Stimulated activated CD4-positive, alpha-beta T cell treated with anti-CD3 and anti-CD28 coated beads, TNF-alpha, amount 100 ng/mL, for 48 hours (primary cell): ENCODE measurements around the gene MYO16.
"Not testable (repeated sequence)": the region's sequence is repeated elsewhere in the genome, so short reads cannot be mapped to it uniquely, and the experiment has no call there.

Source experiments
- DNase-seq, 3 donors: peaks; one replicate each; pipeline ENCODE4 v3.0.0-alpha.2; 2020; ENCODE audit warnings: low read depth in 3 of 3

Gene MYO16

GRCh38 chr13:108742701-108743451 lies 113.5 kb downstream of the MYO16 start:
- no peak for DNase-seq

DNA sequence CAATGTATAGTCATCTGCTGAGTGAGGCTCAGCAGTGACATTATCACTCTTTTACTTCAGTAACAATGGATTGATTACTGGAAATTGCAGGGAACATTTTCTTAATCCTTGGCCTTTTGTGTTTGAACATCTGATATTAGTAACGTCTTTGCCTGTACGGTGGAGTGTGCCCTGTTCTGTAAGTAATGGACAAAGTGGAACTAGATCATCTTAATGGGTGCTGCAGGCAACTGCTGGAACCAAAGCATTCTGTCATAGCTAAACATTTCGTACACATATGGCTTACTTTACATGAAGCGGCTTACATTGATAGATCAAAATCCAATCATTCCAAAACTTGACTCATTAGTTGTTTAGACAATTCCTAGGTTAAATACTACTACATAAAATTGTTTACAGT lies 114.1 kb downstream of the MYO16 start:
- no peak for DNase-seq

DNA sequence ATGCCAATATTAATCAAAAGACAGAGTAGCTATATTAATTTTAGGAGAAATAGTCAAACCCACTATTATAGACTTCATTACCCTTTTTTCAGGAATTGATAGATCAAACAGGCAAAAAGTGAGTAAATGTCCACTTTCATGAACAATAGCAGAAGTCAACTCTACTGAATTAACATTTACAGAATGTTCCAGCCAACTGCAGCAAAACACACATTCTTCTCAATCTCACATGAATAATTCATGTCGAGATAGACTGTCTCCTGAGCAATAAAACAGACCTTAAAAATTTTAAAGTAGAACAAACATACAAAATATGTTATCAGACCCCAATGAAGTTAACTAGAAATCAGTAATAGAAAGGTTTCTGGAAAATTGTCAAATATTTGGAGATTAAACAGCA lies 118.4 kb downstream of the MYO16 start:
- DNase-seq: no peak

DNA sequence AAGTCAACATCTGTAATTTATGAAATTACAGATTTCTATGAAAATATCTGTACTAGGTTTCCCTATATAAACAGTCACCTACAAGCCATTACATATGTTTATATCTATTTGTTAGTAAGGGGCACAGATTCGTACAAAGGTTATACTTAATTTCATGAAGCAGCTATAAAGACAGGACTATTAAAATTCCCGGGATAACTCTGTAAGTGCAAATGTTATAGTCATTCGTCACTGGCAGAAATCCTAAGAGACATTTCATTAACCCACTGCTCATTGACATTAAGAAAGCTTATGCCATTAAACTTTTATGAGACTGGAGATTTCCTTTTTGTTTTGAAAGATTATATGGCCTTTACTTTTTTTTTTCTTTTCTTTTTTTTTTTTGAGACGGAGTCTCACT lies 122.9 kb downstream of the MYO16 start:
- DNase-seq: no peak

GRCh38 chr13:108755083-108755482 lies 125.7 kb downstream of the MYO16 start:
- DNase-seq: no peak

GRCh38 chr13:108760129-108760528 lies 130.7 kb downstream of the MYO16 start:
- DNase-seq: no peak

DNA sequence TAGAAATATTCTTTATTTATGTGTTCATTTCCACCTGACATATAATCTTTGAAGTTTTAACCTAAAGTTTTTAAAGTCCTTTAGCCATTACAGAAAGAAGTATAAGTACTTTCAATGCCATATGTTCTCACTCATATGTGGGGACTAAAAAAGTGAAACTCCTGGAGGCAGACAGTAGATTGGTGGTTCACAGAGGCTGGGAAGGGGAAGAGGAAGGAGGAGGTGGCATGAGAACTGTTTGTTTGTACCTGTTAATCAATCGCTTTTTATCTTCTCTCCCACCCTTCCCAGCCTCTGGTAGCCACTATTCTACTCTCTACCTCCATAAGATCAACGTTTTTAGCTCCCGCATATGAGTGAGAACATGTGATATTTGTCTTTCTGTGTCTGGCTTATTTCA lies 131.1 kb downstream of the MYO16 start:
- DNase-seq: no peak

DNA sequence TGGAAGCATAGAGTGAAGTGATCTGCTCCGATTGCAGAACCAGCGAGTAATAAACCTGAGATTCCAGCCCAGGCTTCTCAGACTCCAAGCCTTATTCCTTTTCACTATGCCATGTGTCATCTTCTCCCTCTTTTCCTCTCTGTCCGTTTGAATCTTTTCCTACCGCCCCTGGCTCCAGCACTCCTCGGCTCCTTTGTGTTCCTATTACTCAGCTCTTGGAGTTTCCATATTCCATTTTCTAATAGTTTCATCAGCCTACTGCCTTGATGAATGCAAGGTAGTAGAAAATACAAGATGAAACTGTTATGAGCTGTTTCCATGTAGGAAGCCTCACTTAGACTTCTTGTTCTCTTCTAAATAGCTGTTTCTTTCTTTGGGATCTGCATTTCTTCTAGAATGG lies 138.6 kb downstream of the MYO16 start:
- DNase-seq: no peak

DNA sequence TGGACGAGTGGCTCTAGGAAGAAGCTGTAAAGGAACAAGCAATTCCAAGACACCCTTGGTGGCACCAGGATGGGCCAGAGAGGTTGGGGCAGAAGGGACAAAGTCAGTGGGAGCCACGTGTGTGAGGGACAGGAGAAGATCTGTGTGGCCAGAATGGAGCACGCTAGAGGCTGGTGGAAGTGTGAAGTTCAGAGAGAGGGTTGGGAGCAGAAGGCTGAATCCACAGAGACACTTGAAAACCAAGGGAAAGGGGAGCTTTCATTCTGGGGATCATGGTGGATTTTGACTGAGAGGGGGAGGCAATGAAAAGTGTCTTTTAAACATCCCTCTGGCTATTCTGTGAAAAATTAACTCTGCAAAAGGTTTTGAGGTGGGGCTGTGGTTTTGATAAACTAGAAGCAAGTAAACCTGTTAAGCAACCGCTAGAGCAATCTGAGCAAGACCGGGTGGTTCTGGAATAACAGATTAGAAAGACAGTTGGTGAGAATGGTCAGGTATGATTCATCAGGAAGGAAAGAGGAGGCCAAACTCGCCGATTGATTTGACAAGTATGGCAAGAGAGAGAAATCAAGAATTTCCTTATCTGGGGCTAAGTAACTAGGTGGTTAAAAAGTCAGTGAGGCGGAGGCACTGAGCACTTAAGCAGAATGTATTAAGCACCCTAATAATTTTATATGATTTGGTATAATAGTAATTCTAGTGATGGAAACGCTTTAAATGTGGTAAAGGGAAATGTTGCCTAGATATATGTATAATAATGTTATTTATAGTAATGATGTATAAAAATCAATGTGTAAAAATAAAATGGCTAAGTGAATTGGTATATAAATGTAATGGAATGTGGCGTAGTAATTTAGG lies 140.0 kb downstream of the MYO16 start:
- DNase-seq: no peak

- DNase-seq: no peak
Measured at GRCh38 chr13:108775597-108775996, 146.2 kb downstream of the MYO16 start.

GRCh38 chr13:108776650-108777049 lies 147.2 kb downstream of the MYO16 start:
- no peak for DNase-seq

DNA sequence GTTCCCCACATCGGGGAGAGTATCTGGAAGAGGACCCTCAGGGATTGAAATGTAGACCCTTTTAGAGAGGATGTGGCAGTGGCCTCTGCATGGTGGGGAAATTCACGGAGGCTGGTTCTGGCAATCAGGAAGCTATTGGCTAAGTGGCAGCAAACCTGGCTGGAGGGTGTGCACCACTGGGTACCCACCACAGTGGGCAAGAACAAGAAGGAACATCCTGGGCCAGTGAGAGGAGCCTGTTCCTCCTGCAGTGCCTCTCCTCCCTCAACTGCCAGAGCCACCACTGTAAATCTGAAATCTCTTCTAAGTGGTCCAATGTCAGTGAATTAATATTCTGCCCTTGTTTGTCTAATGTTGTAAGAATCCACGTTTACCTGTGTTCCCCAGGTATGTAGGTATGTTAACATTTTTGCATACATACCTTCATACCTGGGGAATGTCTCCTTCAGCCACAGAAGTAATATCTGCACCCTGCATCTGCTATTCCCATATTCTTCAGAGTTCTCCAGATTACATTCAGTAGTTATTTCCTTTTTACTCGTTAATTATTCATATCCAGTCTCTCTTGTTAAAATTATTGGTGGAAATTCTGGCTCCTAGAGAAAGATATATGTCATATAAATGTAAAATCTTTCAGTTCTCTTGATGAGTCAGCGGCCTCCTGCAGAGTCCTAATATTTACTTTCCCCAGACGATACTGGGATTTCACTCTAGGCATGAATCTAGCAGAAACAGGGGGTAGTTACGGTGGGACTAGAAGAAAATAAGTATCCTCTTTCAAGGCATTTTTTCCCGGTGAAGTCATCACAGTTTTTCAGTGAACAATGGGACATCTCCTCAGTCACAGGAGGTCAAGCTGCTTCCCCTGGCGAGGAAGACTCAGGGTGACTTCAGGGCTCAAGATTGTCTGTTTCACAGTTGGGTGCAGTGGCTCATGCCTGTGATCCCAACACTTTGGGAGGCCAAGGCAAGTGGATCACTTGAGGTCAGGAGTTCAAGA lies 148.3 kb downstream of the MYO16 start:
- no peak for DNase-seq

DNA sequence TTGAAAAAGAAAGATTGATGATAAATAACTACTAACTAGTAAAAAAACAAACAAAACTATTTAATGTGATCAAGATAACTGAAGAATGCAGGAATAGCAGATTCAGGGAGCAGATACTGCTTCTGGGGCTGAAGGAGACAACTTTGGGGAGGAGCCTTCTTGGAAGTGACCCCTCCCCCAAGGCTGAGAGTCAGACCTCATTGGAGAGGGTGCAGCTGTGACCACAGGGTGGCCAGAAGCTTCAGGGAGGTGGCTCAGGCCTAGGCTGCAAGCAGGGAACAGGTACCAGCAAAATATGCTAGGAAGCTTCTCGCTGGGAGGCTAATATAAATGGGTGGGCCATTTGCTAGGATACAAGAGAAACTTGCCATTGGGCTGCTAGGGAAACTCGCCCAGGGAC lies 149.9 kb downstream of the MYO16 start:
- DNase-seq: no peak

DNA sequence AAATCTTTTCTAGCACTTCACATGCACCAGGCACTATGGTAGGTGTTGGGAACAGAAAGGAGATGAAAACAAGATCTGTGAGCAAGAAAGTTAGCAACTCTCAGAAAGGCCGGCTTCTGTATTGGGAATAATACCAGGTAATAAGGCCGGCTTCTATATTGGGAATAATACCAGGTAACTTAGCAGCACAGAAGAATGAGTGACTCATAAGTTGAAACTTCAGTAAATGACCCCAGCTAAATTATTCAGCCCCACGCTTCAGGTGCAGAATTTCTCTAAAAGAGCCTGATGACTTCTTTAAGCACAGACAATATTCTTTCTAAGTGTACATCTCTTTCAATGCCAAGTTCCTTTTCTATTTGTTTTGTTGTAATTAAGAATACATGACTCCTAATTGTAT lies 151.3 kb downstream of the MYO16 start:
- no peak for DNase-seq

- DNase-seq: no peak
Measured at GRCh38 chr13:108781312-108781711, 151.9 kb downstream of the MYO16 start.

DNA sequence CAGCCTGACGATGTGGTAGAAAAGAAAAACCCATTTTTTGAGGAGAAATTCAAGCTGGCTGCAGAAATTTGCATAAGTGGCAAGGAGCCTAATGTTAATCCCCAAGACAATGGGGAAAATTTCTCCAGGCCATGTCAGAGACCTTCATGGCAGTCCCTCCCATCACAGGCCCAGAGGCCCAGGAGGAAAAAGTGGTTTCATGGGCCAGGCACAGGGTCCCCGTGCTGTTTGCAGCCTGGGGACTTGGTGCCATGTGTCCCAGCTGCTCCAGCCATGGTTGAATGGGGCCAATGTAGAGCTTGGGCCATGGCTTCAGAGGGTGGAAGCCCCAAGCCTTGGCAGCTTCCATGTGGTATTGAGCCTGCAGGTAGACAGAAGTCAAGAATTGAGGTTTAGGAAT lies 153.1 kb downstream of the MYO16 start:
- not testable (repeated sequence) for DNase-seq

DNA sequence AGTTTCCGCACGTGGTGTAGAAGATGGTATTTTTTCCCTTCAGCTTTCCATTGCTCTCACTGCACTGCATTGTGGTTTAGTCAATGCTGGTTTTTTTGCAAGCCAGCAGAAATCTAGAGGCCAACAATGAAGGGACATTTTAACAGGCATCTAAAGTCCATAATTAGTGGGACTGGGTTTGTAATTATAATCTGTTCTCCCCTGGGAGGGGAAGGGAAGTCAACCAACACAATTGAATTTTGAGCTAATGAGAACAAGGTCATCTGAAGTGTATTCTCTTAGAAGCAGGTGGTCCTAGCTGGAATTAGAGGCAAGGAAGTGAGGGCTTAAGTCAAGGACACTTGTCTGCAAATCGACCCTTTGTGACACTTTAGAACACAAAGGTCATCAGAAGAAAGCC lies 156.4 kb downstream of the MYO16 start:
- DNase-seq: no peak

- DNase-seq: no peak
Measured at GRCh38 chr13:108786456-108787200, 157.2 kb downstream of the MYO16 start.

DNA sequence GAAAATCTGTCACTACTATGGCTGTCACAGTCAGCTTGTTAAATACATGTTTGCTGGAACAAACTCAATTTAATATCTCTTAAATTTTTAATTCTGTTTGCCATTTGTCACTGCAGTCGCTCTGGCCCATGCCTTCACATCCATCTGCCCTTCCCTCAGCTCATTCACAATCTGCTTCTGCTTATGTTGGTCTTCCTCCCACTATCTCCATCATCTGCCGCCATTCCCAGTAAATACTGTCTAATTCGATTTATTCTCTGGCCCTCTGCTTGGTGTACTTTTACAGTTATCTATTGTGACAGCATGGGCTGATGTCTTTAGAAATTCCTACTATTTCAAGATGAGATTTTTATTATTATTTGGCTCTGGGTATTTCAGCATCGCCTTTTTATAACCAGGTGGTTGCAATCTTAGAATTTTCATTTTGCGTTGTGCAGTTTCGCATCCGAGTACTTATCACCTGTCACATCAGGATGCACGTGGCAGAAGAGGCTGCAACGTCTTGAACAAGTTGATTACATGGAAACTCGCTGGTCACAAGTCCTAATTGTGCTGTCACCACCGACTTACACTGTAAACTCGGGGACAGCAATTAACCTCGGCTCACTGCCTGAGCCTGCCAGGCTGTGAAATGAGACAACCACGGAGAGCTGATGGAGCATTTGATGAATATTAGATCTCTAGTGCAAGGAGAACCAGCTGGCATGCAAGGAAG lies 158.4 kb downstream of the MYO16 start:
- no peak for DNase-seq

DNA sequence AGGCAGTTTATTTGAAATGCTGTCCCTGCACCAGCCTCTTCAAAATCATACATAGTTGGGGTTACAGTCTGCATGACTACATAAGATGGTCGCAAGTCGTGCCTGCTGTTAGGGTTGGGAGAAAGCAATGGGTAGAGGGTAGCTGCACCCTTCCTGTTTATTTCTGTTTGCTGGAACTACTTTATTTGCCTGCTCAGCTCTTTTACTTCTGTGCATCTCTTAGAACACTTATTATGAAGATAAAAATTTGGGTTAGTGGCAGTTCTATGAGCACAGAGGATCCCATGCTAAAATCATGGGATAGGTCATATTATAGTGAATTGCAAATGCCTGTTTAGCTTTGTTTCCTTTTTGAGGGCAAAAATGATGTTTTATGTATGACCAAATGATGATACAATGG lies 160.1 kb downstream of the MYO16 start:
- no peak for DNase-seq

DNA sequence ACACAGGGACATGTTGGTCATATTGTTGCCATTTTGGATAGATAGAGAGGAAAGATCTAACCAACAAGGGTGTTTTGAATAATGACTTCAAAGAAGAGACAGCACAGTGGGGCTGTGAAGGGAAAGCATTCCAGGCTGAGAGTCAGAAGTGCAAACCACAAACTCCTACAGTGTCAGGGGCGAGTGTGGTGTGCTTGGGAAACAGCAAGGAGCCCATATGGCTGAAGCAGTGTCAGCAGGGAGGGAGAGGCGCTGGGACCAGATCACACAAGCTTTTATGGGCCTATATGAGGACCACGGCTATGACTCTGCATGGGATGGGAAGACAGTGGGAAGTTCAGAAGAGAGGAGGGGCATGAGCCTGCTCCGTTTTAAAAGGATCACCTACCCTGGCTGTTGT lies 166.4 kb downstream of the MYO16 start:
- no peak for DNase-seq
